Thoracic aorta (tissue), 2 donors: ENCODE measurements around the gene ZBED5. TPM values are rescaled to one million over a fixed set of nuclear protein-coding genes. Genes with fewer than 3 reads are reported as not detected.
"Not testable (repeated sequence)": the region's sequence is repeated elsewhere in the genome, so short reads cannot be mapped to it uniquely, and the experiment has no call there.

ENCODE experiments used
- ATAC-seq: fragments of 150-250 bp; one replicate; pipeline ENCODE4 v1.8.0; 2017; ENCODE audit warnings: low read depth; ENCODE audit not compliant: insufficient number of reproducible peaks, low FRiP score
- DNase-seq: peaks from one replicate; pipeline ENCODE4 v3.0.0-alpha.2; 2020; ENCODE audit warnings: low spot score
- H3K27ac ChIP-seq, 2 donors: fragments of 200-600 bp; sonication (generic); 1 replicate in 1 of 2; 2 replicates in 1 of 2; pipeline ENCODE4 v1.5.1; 2016; ENCODE audit warnings: mild to moderate bottlenecking in 2 of 2, moderate library complexity in 2 of 2
- H3K27me3 ChIP-seq: fragments of 200-600 bp; sonication (generic); replicated peaks from 2 replicates; pipeline ENCODE4 v1.6.0; 2016; ENCODE audit warnings: mild to moderate bottlenecking; ENCODE audit not compliant: insufficient read depth
- H3K36me3 ChIP-seq: fragments of 200-600 bp; sonication (generic); one replicate; pipeline ENCODE4 v1.5.1; 2016
- H3K4me1 ChIP-seq, 2 donors: fragments of 200-600 bp; sonication (generic); 1 replicate in 1 of 2; 2 replicates in 1 of 2; pipeline versions ENCODE4 v1.5.1 to v1.6.0; 2016; ENCODE audit warnings: low read depth in 2 of 2, mild to moderate bottlenecking in 1 of 2; ENCODE audit not compliant: control insufficient read depth in 1 of 2
- H3K4me3 ChIP-seq: fragments of 200-600 bp; sonication (generic); 2 replicates; pipeline ENCODE4 v1.5.1; 2016; ENCODE audit warnings: mild to moderate bottlenecking
- H3K9me3 ChIP-seq: fragments of 200-600 bp; sonication (generic); 2 replicates; pipeline ENCODE4 v1.5.1; 2016
- total RNA-seq, 2 donors: library from RNA; depleted of rRNA; stranded (reverse); fragments of >200 nt; gene quantifications; one replicate each; pipeline versions ENCODE4 v1.1.0 to v1.2.3, GENCODE V29; 2016
- TF ChIP-seq, protein P1 (sequence below): fragments of 200-600 bp; sonication (generic); IDR thresholded peaks from one replicate; pipeline ENCODE4 v1.5.1; 2019; ENCODE audit warnings: antibody characterized with exemption

ZBED5 gene
- total RNA-seq, 2 donors from 2014 or later: 37.4 to 39.7 TPM

GRCh38 chr11:10838881-10839280 lies 19.0 kb downstream of the ZBED5 start:
- no peak for DNase-seq
- Histone ChIP-seq H3K9me3 (no peaks in the 10 kb centered on the region), H3K4me1 (peaks cover 0 to under 1% of the 10 kb centered on the region in 2 donors), H3K36me3 (no peaks in the 10 kb centered on the region), H3K27me3 (no peaks in the 10 kb centered on the region), H3K4me3 (no peak overlapping the region), H3K27ac (no peak overlapping the region)
- TF ChIP-seq, protein P1, sequence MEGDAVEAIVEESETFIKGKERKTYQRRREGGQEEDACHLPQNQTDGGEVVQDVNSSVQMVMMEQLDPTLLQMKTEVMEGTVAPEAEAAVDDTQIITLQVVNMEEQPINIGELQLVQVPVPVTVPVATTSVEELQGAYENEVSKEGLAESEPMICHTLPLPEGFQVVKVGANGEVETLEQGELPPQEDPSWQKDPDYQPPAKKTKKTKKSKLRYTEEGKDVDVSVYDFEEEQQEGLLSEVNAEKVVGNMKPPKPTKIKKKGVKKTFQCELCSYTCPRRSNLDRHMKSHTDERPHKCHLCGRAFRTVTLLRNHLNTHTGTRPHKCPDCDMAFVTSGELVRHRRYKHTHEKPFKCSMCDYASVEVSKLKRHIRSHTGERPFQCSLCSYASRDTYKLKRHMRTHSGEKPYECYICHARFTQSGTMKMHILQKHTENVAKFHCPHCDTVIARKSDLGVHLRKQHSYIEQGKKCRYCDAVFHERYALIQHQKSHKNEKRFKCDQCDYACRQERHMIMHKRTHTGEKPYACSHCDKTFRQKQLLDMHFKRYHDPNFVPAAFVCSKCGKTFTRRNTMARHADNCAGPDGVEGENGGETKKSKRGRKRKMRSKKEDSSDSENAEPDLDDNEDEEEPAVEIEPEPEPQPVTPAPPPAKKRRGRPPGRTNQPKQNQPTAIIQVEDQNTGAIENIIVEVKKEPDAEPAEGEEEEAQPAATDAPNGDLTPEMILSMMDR: no peak
- no peak for ATAC-seq

- Histone ChIP-seq H3K4me1 (no peaks in the 10 kb centered on the region), H3K27me3 (no peaks in the 10 kb centered on the region), H3K36me3 (no peaks in the 10 kb centered on the region), H3K27ac (no peak overlapping the region), H3K4me3 (no peak overlapping the region), H3K9me3 (no peaks in the 10 kb centered on the region)
- TF ChIP-seq, protein P1: no peak
- DNase-seq: no peak
- no peak for ATAC-seq
Measured at GRCh38 chr11:10838083-10838482, 19.8 kb downstream of the ZBED5 start.

GRCh38 chr11:10836884-10837283 lies 21.0 kb downstream of the ZBED5 start:
- H3K4me1 ChIP-seq, DNase-seq, H3K9me3 ChIP-seq, H3K36me3 ChIP-seq, H3K27me3 ChIP-seq, ATAC-seq, H3K4me3 ChIP-seq, H3K27ac ChIP-seq: not testable (repeated sequence)

- H3K36me3 ChIP-seq: no peaks in the 10 kb centered on the region
- ATAC-seq: no peak
- TF ChIP-seq, protein P1: no peak
- H3K9me3 ChIP-seq: no peaks in the 10 kb centered on the region
- no peaks in the 10 kb centered on the region for H3K27me3 ChIP-seq
- H3K4me1 ChIP-seq: no peaks in the 10 kb centered on the region
- no peak overlapping the region for H3K4me3 ChIP-seq
- H3K27ac ChIP-seq: no peak overlapping the region
- no peak for DNase-seq
Measured at GRCh38 chr11:10829139-10829538, 28.7 kb downstream of the ZBED5 start.

GRCh38 chr11:10828402-10828801 lies 29.5 kb downstream of the ZBED5 start:
- Histone ChIP-seq H3K36me3 (no peaks in the 10 kb centered on the region), H3K4me3 (no peak overlapping the region), H3K27me3 (no peaks in the 10 kb centered on the region), H3K27ac (no peak overlapping the region), H3K4me1 (peaks cover 0 to under 1% of the 10 kb centered on the region in 2 donors), H3K9me3 (no peaks in the 10 kb centered on the region)
- no peak for DNase-seq
- TF ChIP-seq, protein P1: no peak
- no peak for ATAC-seq

DNA sequence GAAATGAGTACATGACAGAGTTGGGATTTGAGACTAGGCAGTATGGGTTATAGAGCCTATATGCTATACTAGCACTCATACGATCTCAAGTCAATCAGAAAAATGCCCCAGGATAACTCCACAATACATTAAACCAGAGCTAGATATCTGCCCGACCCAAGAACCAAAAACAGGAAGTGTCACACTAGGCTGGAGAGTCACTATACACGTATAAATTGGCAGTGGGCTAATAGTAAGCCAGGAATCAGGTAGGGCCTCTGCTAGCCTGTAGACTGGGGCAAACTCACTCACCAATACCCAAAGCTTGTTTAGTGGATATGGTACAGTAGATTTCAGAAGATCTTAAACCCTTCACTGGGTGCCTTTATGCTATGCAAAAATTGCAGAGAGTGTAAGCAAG lies 33.0 kb downstream of the ZBED5 start:
- DNase-seq (no peak), ATAC-seq (no peak)
- H3K9me3 ChIP-seq: no peaks in the 10 kb centered on the region
- H3K36me3 ChIP-seq: no peaks in the 10 kb centered on the region
- H3K27me3 ChIP-seq: no peaks in the 10 kb centered on the region
- TF ChIP-seq, protein P1: no peak
- H3K4me3 ChIP-seq: no peak overlapping the region
- H3K27ac ChIP-seq: no peak overlapping the region
- peaks cover 0 to 7% of the 10 kb centered on the region in 2 donors for H3K4me1 ChIP-seq
